Stimulated activated CD4-positive, alpha-beta T cell treated with anti-CD3 and anti-CD28 coated beads, TNF-alpha, amount 100 ng/mL, for 48 hours (primary cell): ENCODE results near the gene IGF1R.
"Not testable (repeated sequence)": the region's sequence is repeated elsewhere in the genome, so short reads cannot be mapped to it uniquely, and the experiment has no call there.

ENCODE experiments used
- DNase-seq, 3 donors: peaks; one replicate each; pipeline ENCODE4 v3.0.0-alpha.2; 2020; ENCODE audit warnings: low read depth in 3 of 3

IGF1R gene

GRCh38 chr15:98997312-98997711, 349.0 kb downstream of the IGF1R start:
- no peak for DNase-seq

DNA sequence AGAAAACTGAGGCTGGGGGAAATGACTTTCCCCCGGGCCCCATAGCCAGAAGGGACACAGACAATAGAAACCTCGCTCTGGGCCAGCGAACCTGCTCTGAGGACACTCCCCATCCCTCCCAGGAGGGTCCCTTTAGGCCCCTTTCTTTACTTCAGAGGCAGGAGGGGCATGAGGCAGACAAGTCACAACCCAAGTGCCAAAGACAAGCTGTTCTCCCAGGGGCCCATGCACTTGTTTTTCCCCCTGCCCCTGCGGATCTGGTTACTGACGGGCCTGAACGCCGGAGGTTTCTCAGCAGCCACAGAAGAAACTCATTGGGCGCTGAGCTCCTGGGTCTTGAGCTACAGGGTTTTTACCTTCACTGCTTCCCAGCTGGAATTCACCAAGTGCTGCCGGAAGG, 349.4 kb downstream of the IGF1R start:
- no peak for DNase-seq

DNA sequence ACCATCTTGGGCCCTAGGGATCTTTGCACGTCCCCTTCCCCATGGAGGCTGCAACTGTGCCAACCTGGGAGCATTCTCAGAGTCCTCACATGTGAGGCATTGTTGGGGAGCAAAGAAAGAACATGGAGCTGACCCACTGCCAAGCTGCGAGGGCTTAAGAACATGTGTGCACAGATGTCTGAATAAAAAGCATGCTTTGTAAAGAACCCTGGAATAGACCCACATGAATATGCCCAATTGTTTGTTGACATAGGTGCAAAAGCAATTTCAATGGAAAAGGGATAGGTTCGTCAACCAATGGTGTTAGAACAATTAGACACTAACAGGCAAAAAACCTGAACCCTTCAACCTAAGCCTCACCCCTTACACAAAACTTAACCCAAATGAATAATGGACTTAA, 349.9 kb downstream of the IGF1R start:
- no peak for DNase-seq

GRCh38 chr15:98999233-98999632, 350.9 kb downstream of the IGF1R start:
- no peak for DNase-seq

DNA sequence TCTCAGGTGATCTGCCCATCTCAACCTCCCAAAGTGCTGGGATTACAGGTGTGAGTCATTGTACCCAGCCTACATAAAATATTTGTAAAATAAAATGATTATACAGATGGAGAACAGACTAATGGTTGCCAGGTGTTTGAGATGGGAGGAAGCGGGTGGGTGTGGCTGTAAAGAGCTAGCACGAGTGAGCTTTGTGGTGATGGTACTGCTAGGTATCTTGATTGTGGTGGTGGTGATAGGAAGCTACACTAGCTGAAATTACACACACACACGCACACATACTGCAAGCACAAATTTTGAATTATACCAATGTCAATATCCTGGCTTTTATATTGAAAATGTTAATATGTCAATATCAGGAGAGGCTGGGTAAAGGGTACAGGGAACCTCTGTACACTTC, 353.9 kb downstream of the IGF1R start:
- no peak for DNase-seq

- DNase-seq, result not testable (repeated sequence)
Observed at GRCh38 chr15:99003317-99003716, 355.0 kb downstream of the IGF1R start.

GRCh38 chr15:99004998-99005974, 356.9 kb downstream of the IGF1R start:
- not testable (repeated sequence) for DNase-seq

- DNase-seq, result no peak
Observed at GRCh38 chr15:99006146-99006545, 357.8 kb downstream of the IGF1R start.

GRCh38 chr15:99006904-99007495, 358.7 kb downstream of the IGF1R start:
- no peak for DNase-seq

GRCh38 chr15:99009741-99010330, 361.5 kb downstream of the IGF1R start:
- no peak for DNase-seq

- DNase-seq, result no peak
Observed at GRCh38 chr15:99010768-99011167, 362.4 kb downstream of the IGF1R start.
